Brain microvascular endothelial cell (primary cell): ENCODE results near the gene TNF.

Source experiments
- DNase-seq: peaks from one replicate; pipeline ENCODE4 v3.0.0-alpha.2; 2020
- H3K27ac ChIP-seq: fragments of 250-450 bp; sonication (Bioruptor Pico); 2 replicates; pipeline ENCODE4 v1.5.1; 2020; ENCODE audit warnings: mild to moderate bottlenecking, moderate library complexity
- H3K27me3 ChIP-seq: fragments of 250-450 bp; sonication (Bioruptor Pico); replicated peaks from 2 replicates; pipeline ENCODE4 v1.5.1; 2020; ENCODE audit warnings: mild to moderate bottlenecking
- H3K36me3 ChIP-seq: fragments of 250-450 bp; sonication (Bioruptor Pico); replicated peaks from 2 replicates; pipeline ENCODE4 v1.5.1; 2020; ENCODE audit warnings: mild to moderate bottlenecking
- H3K4me3 ChIP-seq: 2 replicates; pipeline ENCODE4 v1.5.1; 2011; ENCODE audit warnings: low read depth, mild to moderate bottlenecking, control low read depth, low read length, moderate library complexity
- CTCF ChIP-seq: IDR thresholded peaks from 2 replicates; pipeline ENCODE4 v1.5.1; 2011; ENCODE audit warnings: low read depth, mild to moderate bottlenecking, moderate library complexity, low read length, control low read depth, inconsistent platforms; ENCODE audit errors: missing control alignments
- in situ Hi-C: cut with HindIII; loops from 2 replicates; pipeline ENCODE4 v1.10.0; 2017; ENCODE audit warnings: low sequenced_read_pairs, low pct_ligation_motif_present

The TNF gene

GRCh38 chr6:31597006-31597405, 21.6 kb downstream of the TNF start:
- TF ChIP-seq CTCF: peak; percentile 60
- Histone ChIP-seq H3K27me3 (no peaks in the 10 kb centered on the region), H3K36me3 (no peaks in the 10 kb centered on the region), H3K27ac (no peak overlapping the region), H3K4me3 (no peak overlapping the region)
- in situ Hi-C loops: no loop called here
- DNase-seq: peak; percentile 32

GRCh38 chr6:31607317-31607716, 32.0 kb downstream of the TNF start:
- Histone ChIP-seq H3K4me3 (no peak overlapping the region), H3K36me3 (no peaks in the 10 kb centered on the region), H3K27me3 (no peaks in the 10 kb centered on the region), H3K27ac (no peak overlapping the region)
- TF ChIP-seq CTCF: no peak
- in situ Hi-C loops: no loop called here
- DNase-seq: no peak

- no peaks in the 10 kb centered on the region for H3K36me3 ChIP-seq
- H3K27me3 ChIP-seq: no peaks in the 10 kb centered on the region
- DNase-seq: no peak
- H3K4me3 ChIP-seq: no peak overlapping the region
- H3K27ac ChIP-seq: no peak overlapping the region
- in situ Hi-C loops: no loop called here
- no peak for TF ChIP-seq CTCF
These were observed 34.4 kb downstream of the TNF start for GRCh38 chr6:31609519-31610406.

- Histone ChIP-seq H3K27me3 (no peaks in the 10 kb centered on the region), H3K27ac (no peak overlapping the region), H3K4me3 (no peak overlapping the region), H3K36me3 (no peaks in the 10 kb centered on the region)
- no peak for TF ChIP-seq CTCF
- no peak for DNase-seq
- in situ Hi-C loops: no loop called here
These were observed 35.6 kb downstream of the TNF start for GRCh38 chr6:31610968-31611367.

GRCh38 chr6:31614075-31614619, 38.8 kb downstream of the TNF start:
- no peak for TF ChIP-seq CTCF
- in situ Hi-C loops: no loop called here
- Histone ChIP-seq H3K4me3 (no peak overlapping the region), H3K36me3 (no peaks in the 10 kb centered on the region), H3K27me3 (no peaks in the 10 kb centered on the region), H3K27ac (no peak overlapping the region)
- no peak for DNase-seq
